ENCODE measurements around the gene SLC9A6. TPM values are rescaled to one million over a fixed set of nuclear protein-coding genes. Genes with fewer than 3 reads are reported as not detected.
A peak's percentile ranks its signal among the peaks of the same experiment; 100 is the strongest.

Gene SLC9A6
- total and polyA plus RNA-seq, 2 donors (not counting 3 experiments of a cell fraction or from before 2014, with no cell fraction given): 8.1 to 15.5 TPM

GRCh38 chrX:136046295-136047015 is 61.2 kb downstream of the SLC9A6 start:
- CTCF ChIA-PET: interaction anchor here (1.0 to 1.3 kb wide), 3 partner anchors 18 to 163 kb away, joined by 3 to 4 read pairs (median 4); no protein-coding TSS in a partner anchor
- Histone ChIP-seq H3K27me3 (ENCODE audit: control insufficient read depth in 2 of 2, insufficient read depth in 2 of 2, low read length in 2 of 2) (no peaks in the 10 kb centered on the region), H3K9me3 (replicated peaks; ENCODE audit: control insufficient read depth, insufficient read depth, low read length) (no peaks in the 10 kb centered on the region), H4K20me1 (replicated peaks; ENCODE audit: control insufficient read depth, extremely low read depth, insufficient read depth, low read length) (no peaks in the 10 kb centered on the region), H3K4me2 (ENCODE audit: insufficient read depth, low read length) (no peak overlapping the region), H3K79me2 (ENCODE audit: control insufficient read depth, insufficient read depth, low read length) (no peaks in the 10 kb centered on the region), H3K9ac (replicated peaks; ENCODE audit: extremely low read depth, insufficient read depth, low read length) (no peak overlapping the region), H3K27ac (ENCODE audit: insufficient read depth, low read depth, low read length) (no peak overlapping the region), H2AFZ (ENCODE audit: low read depth, low read length) (no peak overlapping the region), H3K4me1 (ENCODE audit: control insufficient read depth, extremely low read depth, insufficient read depth, low read length) (peaks cover 10% of the 10 kb centered on the region), H3K9me1 (replicated peaks; ENCODE audit: control insufficient read depth, extremely low read depth, insufficient read depth, low read length) (no peaks in the 10 kb centered on the region), H3K4me3 (replicated peaks in 1 of 3; ENCODE audit: insufficient read depth in 1 of 3, low read depth in 1 of 3, low read length in 3 of 3) (no peak overlapping the region), H3K36me3 (ENCODE audit: control insufficient read depth in 2 of 2, extremely low read depth in 1 of 2, insufficient read depth in 2 of 2, low read length in 2 of 2) (no peaks in the 10 kb centered on the region)
- BruUV-seq (replicated peaks): no TSS peak
- FAIRE-seq (peak; percentile 55), DNase-seq (ENCODE audit: low read depth, low spot score) (peak; percentile 44)
- POLR2A ChIA-PET: no interaction called here
- TF ChIP-seq POLR2AphosphoS5 (IDR thresholded peaks at IDR 0.05; ENCODE audit: insufficient read depth, low read depth, low read length): no peak
- TF ChIP-seq GATA2 (IDR thresholded peaks at IDR 0.05; ENCODE audit: insufficient read depth, insufficient read length, low read depth, low read length): no peak
- no peak for TF ChIP-seq POLR2A (IDR thresholded peaks at IDR 0.05; ENCODE audit: low read depth, low read length)
- no peak for TF ChIP-seq CTCF (IDR thresholded peaks at IDR 0.05; ENCODE audit: extremely low read depth in 1 of 2, insufficient read depth in 1 of 2, low read depth in 1 of 2, low read length in 2 of 2)
- no peak for TF ChIP-seq JUN (IDR thresholded peaks at IDR 0.05; ENCODE audit: borderline replicate concordance, insufficient read depth, insufficient read length, low read depth)
- TF ChIP-seq EZH2 (IDR thresholded peaks at IDR 0.05; ENCODE audit: borderline replicate concordance, low read depth, low read length, severe bottlenecking): no peak
- no peak for TF ChIP-seq MAX (IDR thresholded peaks at IDR 0.05; ENCODE audit: insufficient read depth, insufficient read length)
- TF ChIP-seq MYC (IDR thresholded peaks at IDR 0.05; ENCODE audit: low read depth, low read length): no peak
- TF ChIP-seq FOS (IDR thresholded peaks at IDR 0.05; ENCODE audit: borderline replicate concordance, insufficient read depth, low read length): no peak
- intact Hi-C loops (cut with micrococcal nuclease): no loop called here
- dilution Hi-C loops (cut with MboI; ENCODE audit: extremely low pct_ligation_motif_present, low sequenced_read_pairs): no loop called here

Measured in endothelial cell of umbilical vein (primary cell).